ENCODE results near the gene SPATA1. TPM values are rescaled to one million over a fixed set of nuclear protein-coding genes. Genes with fewer than 3 reads are reported as not detected.

The SPATA1 gene
- total and polyA plus RNA-seq, 7 donors = 0.08 to 1.4 (median 0.92) TPM; not detected in 2

GRCh38 chr1:84600796-84601195 lies 94.6 kb downstream of the SPATA1 start:
- no peaks in the 10 kb centered on the region for H3K27me3 ChIP-seq (ENCODE audit: insufficient read depth in 3 of 3, low read length in 2 of 3)
- intact Hi-C loops (cut with DNase I) = loop anchor here (5.0 to 10.0 kb wide), 5 partner anchors 96 to 696 kb away; partner anchors contain the start of genes GNG5 (in 1 of the 2) and SPATA1 (in 1 of the 2)
- H3K4me3 ChIP-seq = no peak overlapping the region
- no peaks in the 10 kb centered on the region for H3K36me3 ChIP-seq (ENCODE audit: insufficient read depth in 1 of 2, low read depth in 1 of 2)
- peaks cover 15% of the 10 kb centered on the region for H3K4me1 ChIP-seq
- TF ChIP-seq CTCF (IDR thresholded peaks at IDR 0.05) = no peak
- H3K9me3 ChIP-seq = no peaks in the 10 kb centered on the region
- DNase-seq (no peak), ATAC-seq (no peak)
- H3K27ac ChIP-seq = no peak overlapping the region
- 85 to 89% (median 85%) methylated on average over 5 of the region's 5 CpGs for WGBS, 3 donors

- no peak for DNase-seq
- no peaks in the 10 kb centered on the region for H3K36me3 ChIP-seq (ENCODE audit: insufficient read depth in 1 of 2, low read depth in 1 of 2)
- peaks cover 15% of the 10 kb centered on the region for H3K4me1 ChIP-seq
- WGBS, 3 donors = 75% methylated on average over 2 of the region's 2 CpGs
- no peaks in the 10 kb centered on the region for H3K27me3 ChIP-seq (ENCODE audit: insufficient read depth in 3 of 3, low read length in 2 of 3)
- no peak for TF ChIP-seq CTCF (IDR thresholded peaks at IDR 0.05)
- H3K27ac ChIP-seq = no peak overlapping the region
- intact Hi-C loops (cut with DNase I) = loop anchor here (5.0 to 10.0 kb wide), 5 partner anchors 98 to 698 kb away; partner anchors contain the start of genes GNG5 (in 1 of the 2) and SPATA1 (in 1 of the 2)
- no peak for ATAC-seq
- no peaks in the 10 kb centered on the region for H3K9me3 ChIP-seq
- no peak overlapping the region for H3K4me3 ChIP-seq
Measured at GRCh38 chr1:84603223-84603622, 97.0 kb downstream of the SPATA1 start.

GRCh38 chr1:84603941-84604830 lies 98.0 kb downstream of the SPATA1 start:
- DNase-seq = peak in 1 of 2 donors; percentile 53
- intact Hi-C loops (cut with DNase I) = loop anchor here (5.0 to 10.0 kb wide), 5 partner anchors 99 to 699 kb away; partner anchors contain the start of genes GNG5 (in 1 of the 2) and SPATA1 (in 1 of the 2)
- Histone ChIP-seq H3K9me3 (no peaks in the 10 kb centered on the region), H3K36me3 (ENCODE audit: insufficient read depth in 1 of 2, low read depth in 1 of 2) (no peaks in the 10 kb centered on the region), H3K4me1 (peaks cover 10% of the 10 kb centered on the region), H3K27ac (peak overlapping the region; percentile 49), H3K27me3 (ENCODE audit: insufficient read depth in 3 of 3, low read length in 2 of 3) (no peaks in the 10 kb centered on the region), H3K4me3 (peak overlapping the region; percentile 47)
- ATAC-seq = peak; percentile 86 to 98 (median 91)
- peak; percentile 63 for TF ChIP-seq CTCF (IDR thresholded peaks at IDR 0.05)
- 37 to 59% (median 48%) methylated on average over 15 of the region's 15 CpGs for WGBS, 3 donors

DNA sequence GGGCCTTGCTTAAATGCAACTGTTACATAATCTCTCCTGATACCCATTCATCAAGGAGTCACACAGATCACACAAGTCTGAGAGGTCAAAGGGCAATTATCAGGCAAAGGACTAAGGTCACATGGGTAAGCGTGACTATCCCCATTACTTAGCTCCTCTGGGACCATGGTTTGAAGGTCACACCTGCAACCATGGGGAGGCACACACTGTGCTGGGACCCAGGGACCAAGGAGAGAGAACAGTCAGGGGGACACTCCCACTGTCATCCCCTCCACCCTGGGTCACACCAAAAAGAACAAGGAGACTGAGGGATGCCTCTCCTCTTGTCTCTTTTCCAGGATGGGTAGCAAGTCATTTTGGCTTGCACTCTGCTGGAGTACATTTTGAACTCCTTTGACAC lies 99.0 kb downstream of the SPATA1 start:
- no peak for DNase-seq
- no peak overlapping the region for H3K4me3 ChIP-seq
- H3K36me3 ChIP-seq (ENCODE audit: insufficient read depth in 1 of 2, low read depth in 1 of 2) = no peaks in the 10 kb centered on the region
- no peak for ATAC-seq
- H3K4me1 ChIP-seq = no peaks in the 10 kb centered on the region
- 84 to 94% (median 93%) methylated on average over 1 of the region's 1 CpG for WGBS, 3 donors
- no peaks in the 10 kb centered on the region for H3K9me3 ChIP-seq
- no peaks in the 10 kb centered on the region for H3K27me3 ChIP-seq (ENCODE audit: insufficient read depth in 3 of 3, low read length in 2 of 3)
- intact Hi-C loops (cut with DNase I) = loop anchor here (10.0 kb wide), 4 partner anchors 100 to 700 kb away; partner anchors contain the start of genes GNG5 (in 1 of the 2) and SPATA1 (in 1 of the 2)
- TF ChIP-seq CTCF (IDR thresholded peaks at IDR 0.05) = no peak
- no peak overlapping the region for H3K27ac ChIP-seq
